Spleen (tissue), 7 donors: ENCODE results near the gene HEPACAM.
A peak's percentile ranks its signal among the peaks of the same experiment; 100 is the strongest.

Source experiments
- POLR2A ChIP-seq, 3 donors: fragments of 450-650 bp; IDR thresholded peaks; one replicate each; pipeline ENCODE4 v1.5.1; 2017; ENCODE audit warnings: antibody characterized with exemption in 3 of 3, mild to moderate bottlenecking in 1 of 3
- POLR2AphosphoS5 ChIP-seq, 3 donors: sonication (generic); formaldehyde crosslinking; IDR thresholded peaks; one replicate each; pipeline ENCODE4 v1.5.1; 2017; ENCODE audit warnings: antibody characterized with exemption in 3 of 3
- TF ChIP-seq, protein P1 (sequence below), 11 experiments: fragments of 200-600 bp in 7 of 11; fragments of 450-650 bp in 4 of 11; sonication (generic) in 4 of 11; IDR thresholded peaks in 8 of 11; conservative IDR thresholded peaks in 3 of 11; 1 replicate in 7 of 11; 2 replicates in 4 of 11; pipeline versions ENCODE4 v1.4.0 to v1.8.0; 2016 to 2021; ENCODE audit warnings: antibody characterized with exemption in 11 of 11, inconsistent platforms in 4 of 11, mild to moderate bottlenecking in 1 of 11
- donor health status: DM: no; HTN: no; CAD: no; lungs with moderate emphysema.
- donor health status: DM: no; HTN: no; CAD: no.
- donor health status: DM: no; HTN: no; CAD: no.

DNA sequence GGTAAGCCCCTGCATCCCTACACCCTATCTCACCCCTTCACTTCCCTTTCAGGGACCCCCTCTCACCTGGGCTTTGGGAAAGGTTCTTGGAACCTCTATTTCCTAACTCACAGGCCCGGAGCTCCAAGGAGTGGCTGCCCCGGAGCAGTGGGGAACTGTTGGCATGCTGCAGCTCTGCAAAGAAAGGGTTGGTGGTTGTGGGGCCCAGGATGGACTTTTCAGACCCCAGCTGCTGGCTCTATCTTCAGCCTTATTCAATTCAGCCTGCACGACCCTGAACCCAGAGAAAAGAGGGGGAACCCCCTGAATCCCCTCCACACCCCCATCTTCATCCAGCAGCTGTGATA is 48.2 kb downstream of the HEPACAM start:
- TF ChIP-seq, protein P1, sequence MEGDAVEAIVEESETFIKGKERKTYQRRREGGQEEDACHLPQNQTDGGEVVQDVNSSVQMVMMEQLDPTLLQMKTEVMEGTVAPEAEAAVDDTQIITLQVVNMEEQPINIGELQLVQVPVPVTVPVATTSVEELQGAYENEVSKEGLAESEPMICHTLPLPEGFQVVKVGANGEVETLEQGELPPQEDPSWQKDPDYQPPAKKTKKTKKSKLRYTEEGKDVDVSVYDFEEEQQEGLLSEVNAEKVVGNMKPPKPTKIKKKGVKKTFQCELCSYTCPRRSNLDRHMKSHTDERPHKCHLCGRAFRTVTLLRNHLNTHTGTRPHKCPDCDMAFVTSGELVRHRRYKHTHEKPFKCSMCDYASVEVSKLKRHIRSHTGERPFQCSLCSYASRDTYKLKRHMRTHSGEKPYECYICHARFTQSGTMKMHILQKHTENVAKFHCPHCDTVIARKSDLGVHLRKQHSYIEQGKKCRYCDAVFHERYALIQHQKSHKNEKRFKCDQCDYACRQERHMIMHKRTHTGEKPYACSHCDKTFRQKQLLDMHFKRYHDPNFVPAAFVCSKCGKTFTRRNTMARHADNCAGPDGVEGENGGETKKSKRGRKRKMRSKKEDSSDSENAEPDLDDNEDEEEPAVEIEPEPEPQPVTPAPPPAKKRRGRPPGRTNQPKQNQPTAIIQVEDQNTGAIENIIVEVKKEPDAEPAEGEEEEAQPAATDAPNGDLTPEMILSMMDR (IDR thresholded peaks at IDR 0.05 in 8 of 11, conservative IDR thresholded peaks at IDR 0.05 in 3 of 11) = no peak
- no peak for TF ChIP-seq POLR2A (IDR thresholded peaks at IDR 0.05)
- TF ChIP-seq POLR2AphosphoS5 (IDR thresholded peaks at IDR 0.05) = peak in 1 of 3 donors; percentile 20
